Epithelial cell of esophagus (primary cell): Measurements from ENCODE around the gene LCNL1.

Experiments used
- DNase-seq: peaks from one replicate; pipeline ENCODE4 v3.0.0; 2010; ENCODE audit warnings: low read depth
- H3K4me3 ChIP-seq: 2 replicates; pipeline ENCODE4 v1.5.1; 2011; ENCODE audit warnings: mild to moderate bottlenecking, low read length, control low read depth
- CTCF ChIP-seq: IDR thresholded peaks from 2 replicates; pipeline ENCODE4 v1.5.1; 2011; ENCODE audit warnings: low read depth, mild to moderate bottlenecking, low read length, control low read depth, inconsistent platforms; ENCODE audit not compliant: insufficient read depth; ENCODE audit errors: missing control alignments

Gene LCNL1

GRCh38 chr9:136939996-136940525 is 42.7 kb upstream of the LCNL1 start:
- no peak for TF ChIP-seq CTCF
- H3K4me3 ChIP-seq = no peak overlapping the region
- DNase-seq = no peak

- TF ChIP-seq CTCF = no peak
- no peak for DNase-seq
- no peak overlapping the region for H3K4me3 ChIP-seq
These were observed 42.1 kb upstream of the LCNL1 start for GRCh38 chr9:136940526-136941230.

- DNase-seq = no peak
- no peak overlapping the region for H3K4me3 ChIP-seq
- TF ChIP-seq CTCF = no peak
These were observed 41.3 kb upstream of the LCNL1 start for GRCh38 chr9:136941231-136942111.

GRCh38 chr9:136942112-136942880 is 40.5 kb upstream of the LCNL1 start:
- no peak overlapping the region for H3K4me3 ChIP-seq
- no peak for TF ChIP-seq CTCF
- DNase-seq = no peak

- TF ChIP-seq CTCF = no peak
- peak overlapping the region; percentile 71 for H3K4me3 ChIP-seq
- no peak for DNase-seq
These were observed 39.9 kb upstream of the LCNL1 start for GRCh38 chr9:136942881-136943230.

- peak overlapping the region; percentile 71 for H3K4me3 ChIP-seq
- DNase-seq = peak; percentile 42
- no peak for TF ChIP-seq CTCF
These were observed 39.2 kb upstream of the LCNL1 start for GRCh38 chr9:136943291-136944211.
